Sciatic nerve (tissue), 2 donors: ENCODE measurements around the gene MAST4. TPM values are rescaled to one million over a fixed set of nuclear protein-coding genes. Genes with fewer than 3 reads are reported as not detected.
A peak's percentile ranks its signal among the peaks of the same experiment; 100 is the strongest.

Experiments
- ATAC-seq: fragments of 200-7000 bp; cut with Tn5 transposase; one replicate; pipeline ENCODE4 v1.9.1; 2020; ENCODE audit warnings: mild to moderate bottlenecking, moderate library complexity
- DNase-seq: peaks from one replicate; pipeline ENCODE4 v3.0.0-alpha.2; 2020; ENCODE audit warnings: low spot score
- intact Hi-C: fragments of 100-400 bp; cut with DNase I; formaldehyde crosslinking; loops from one replicate; pipeline ENCODE4 v1.14.2; 2022
- total RNA-seq: library from RNA; stranded (reverse); fragmentation: NEBNext Ultra II Directional; extraction: Animal tissue kit (Norgen Biotek cat#: 25700); gene quantifications from one replicate; pipeline ENCODE4 v1.2.1, GENCODE V29; 2021
- donor health status: DM: no; HTN: no; CAD: no.
- donor health status: DM: no; HTN: no; CAD: no.

Gene MAST4
- total RNA-seq, 1 donor from 2014 or later = 47.9 TPM

- DNase-seq (no peak), ATAC-seq (no peak)
- intact Hi-C loops = no loop called here
Measured at GRCh38 chr5:67031057-67031443, 434.9 kb downstream of the MAST4 start.

- DNase-seq (no peak), ATAC-seq (no peak)
- intact Hi-C loops = no loop called here
Measured at GRCh38 chr5:67031692-67032091, 435.5 kb downstream of the MAST4 start.

DNA sequence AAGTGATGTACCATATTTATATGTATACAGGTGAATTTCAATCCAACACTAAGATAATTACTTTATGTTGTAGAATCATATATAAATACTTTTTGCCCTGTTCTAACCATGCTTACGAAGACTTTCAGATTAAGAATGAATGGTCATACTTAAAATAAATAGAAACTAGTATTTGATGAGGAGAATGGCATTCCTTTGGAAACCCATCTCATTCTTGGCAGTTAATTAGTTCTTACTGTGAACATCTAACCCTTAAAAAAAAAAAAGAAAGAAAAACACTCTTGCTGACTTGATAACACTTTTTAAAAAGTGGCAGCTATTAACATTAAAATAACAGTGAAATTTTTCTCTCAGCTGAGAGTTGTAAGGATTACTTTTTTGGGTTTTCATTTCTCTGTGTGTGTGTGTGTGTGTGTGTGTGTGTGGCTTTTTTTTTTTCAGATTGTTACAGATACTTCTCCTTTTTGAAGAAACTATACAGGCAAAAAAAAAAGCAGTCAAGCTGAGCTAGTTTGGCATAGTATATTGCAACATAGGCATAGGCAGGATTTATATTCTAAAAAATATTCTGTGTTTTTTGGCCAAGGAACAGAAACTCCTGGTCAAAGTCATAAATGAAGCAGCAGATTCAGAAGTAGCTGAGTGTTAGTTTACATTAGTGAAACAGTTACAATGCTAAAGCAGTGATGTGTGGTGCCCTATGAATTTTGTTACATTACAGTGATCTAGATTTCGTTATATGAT lies 436.9 kb downstream of the MAST4 start:
- intact Hi-C loops = no loop called here

GRCh38 chr5:67033880-67034651 lies 437.9 kb downstream of the MAST4 start:
- intact Hi-C loops = no loop called here
- ATAC-seq = no peak
- no peak for DNase-seq

More for the DNA sequence above, 436.9 kb downstream of the MAST4 start:
- DNase-seq (no peak), ATAC-seq (peak; percentile 51)

- no peak for DNase-seq
- ATAC-seq = no peak
- intact Hi-C loops = no loop called here
Measured at GRCh38 chr5:67035098-67035740, 439.0 kb downstream of the MAST4 start.

DNA sequence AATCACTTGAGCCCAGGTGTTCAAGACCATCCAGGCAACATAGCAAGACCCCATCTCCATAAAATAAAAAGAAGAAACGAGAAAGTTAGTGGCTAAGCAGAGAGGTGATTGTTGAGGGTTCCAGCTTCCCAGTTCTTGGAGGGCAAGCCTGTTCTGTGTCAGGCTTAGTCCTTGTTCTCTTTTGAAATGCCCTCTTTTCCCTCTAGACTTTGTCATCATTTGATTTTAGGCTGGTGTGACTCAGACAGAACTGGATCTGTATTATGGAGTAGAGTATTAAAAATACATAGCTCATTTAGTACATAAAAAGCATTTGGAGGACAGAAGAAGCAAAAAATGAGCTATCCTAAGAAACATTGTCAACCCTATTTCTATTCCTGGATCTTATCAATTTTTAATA lies 441.0 kb downstream of the MAST4 start:
- DNase-seq (no peak), ATAC-seq (no peak)
- intact Hi-C loops = no loop called here

- intact Hi-C loops = no loop called here
- ATAC-seq = no peak
- DNase-seq = no peak
Measured at GRCh38 chr5:67038817-67039603, 442.8 kb downstream of the MAST4 start.

- no peak for DNase-seq
- intact Hi-C loops = no loop called here
- ATAC-seq = no peak
Measured at GRCh38 chr5:67042176-67043003, 446.2 kb downstream of the MAST4 start.

DNA sequence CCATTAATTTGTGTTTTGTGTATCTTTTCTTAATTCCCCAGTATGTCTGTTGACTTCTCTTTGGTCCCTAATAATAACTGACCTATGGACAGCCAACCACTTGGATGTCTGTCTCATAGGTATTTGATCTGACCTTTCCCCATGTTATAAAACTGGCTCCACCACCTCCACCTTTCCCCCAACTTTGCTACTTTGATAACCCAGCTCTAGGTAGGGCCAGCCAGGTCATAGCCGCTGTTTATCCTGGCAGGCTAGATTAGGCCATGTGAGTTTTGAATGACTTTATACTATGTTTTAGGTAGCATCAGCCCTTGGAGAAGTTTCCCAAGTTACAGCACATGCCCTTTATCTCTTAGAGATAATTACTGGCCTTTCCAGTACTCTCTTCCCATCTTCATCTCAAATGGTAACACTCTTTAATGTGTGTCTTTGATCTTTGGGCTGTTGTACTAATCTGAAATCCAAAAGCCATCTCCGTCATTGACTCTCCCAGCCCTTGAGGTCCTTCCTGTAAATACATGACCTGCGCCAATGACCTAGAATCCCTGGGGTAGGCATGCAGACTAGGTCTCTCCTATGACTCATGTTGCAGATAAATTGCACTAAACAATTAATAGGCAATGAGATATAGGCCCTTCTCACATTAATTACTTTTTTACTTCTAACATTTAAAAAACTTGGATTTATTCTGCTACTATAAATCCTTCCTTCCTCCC lies 447.8 kb downstream of the MAST4 start:
- intact Hi-C loops = no loop called here
- ATAC-seq (no peak), DNase-seq (no peak)

- DNase-seq = no peak
- no peak for ATAC-seq
- intact Hi-C loops = no loop called here
Measured at GRCh38 chr5:67045816-67046740, 449.9 kb downstream of the MAST4 start.

GRCh38 chr5:67047160-67047559 lies 451.0 kb downstream of the MAST4 start:
- intact Hi-C loops = no loop called here
- ATAC-seq (no peak), DNase-seq (no peak)

- intact Hi-C loops = no loop called here
- DNase-seq = no peak
- ATAC-seq = no peak
Measured at GRCh38 chr5:67047616-67048015, 451.4 kb downstream of the MAST4 start.

GRCh38 chr5:67050125-67050524 lies 453.9 kb downstream of the MAST4 start:
- ATAC-seq (no peak), DNase-seq (no peak)
- intact Hi-C loops = no loop called here

DNA sequence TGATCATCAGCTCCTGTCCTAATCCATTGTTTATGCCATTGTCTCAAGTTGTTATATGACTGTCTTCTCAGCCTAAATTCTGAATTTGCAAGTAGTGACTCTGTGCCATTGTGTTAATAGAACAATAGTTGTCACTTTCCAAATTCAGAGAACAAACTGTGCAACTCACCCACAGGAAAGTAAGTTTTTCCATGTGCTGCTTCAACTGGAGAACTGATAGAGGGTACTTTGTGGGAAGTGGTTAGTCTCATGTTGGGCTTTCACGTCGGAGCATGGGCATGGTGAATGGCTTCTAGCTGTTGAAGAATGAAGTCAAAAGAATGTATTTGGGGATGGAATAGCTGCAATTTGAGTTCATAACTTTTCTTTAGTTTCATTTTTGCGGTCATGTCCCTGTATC lies 454.4 kb downstream of the MAST4 start:
- intact Hi-C loops = no loop called here
- DNase-seq (no peak), ATAC-seq (no peak)

DNA sequence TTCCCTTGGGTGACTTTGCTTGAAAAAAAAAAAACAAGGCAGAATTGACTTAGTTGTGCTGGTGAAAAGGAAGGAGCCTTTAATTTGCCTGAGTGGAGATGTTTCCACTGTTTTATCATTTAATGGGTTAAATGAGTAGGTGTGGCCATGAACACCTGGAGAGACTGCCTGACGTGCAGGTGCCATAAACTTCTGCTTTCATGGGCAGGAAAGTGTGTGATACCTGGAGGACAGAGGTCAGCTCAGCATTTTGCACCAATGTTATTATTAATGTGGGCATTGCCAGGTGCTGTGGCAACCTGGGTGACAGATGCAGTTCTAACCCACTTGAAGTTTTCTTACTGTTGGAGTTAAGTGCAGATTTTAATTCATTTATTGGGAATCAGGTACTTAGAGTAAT lies 455.0 kb downstream of the MAST4 start:
- DNase-seq (no peak), ATAC-seq (no peak)
- intact Hi-C loops = no loop called here

DNA sequence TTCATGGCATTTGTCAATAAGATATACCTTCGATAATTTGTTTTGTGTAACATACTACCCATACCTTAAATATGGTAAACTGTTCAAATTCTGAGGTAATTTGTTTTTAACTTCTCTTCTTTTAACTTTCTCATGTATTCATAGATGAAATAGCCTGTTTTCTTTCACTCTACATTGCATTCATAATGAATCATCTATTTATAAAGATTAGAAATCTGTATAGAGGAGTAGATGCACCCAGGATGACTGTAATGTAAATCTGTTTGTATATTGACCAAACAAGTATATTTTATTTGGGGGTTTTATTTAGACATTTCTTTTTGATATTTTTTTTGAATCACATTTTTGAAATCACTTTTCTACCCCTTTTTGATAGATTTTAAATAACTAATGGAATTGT lies 455.8 kb downstream of the MAST4 start:
- intact Hi-C loops = no loop called here
- ATAC-seq (no peak), DNase-seq (no peak)

- intact Hi-C loops = no loop called here
- DNase-seq (no peak), ATAC-seq (no peak)
Measured at GRCh38 chr5:67053229-67053628, 457.0 kb downstream of the MAST4 start.
